ENCODE measurements around the gene ME2. TPM values are rescaled to one million over a fixed set of nuclear protein-coding genes. Genes with fewer than 3 reads are reported as not detected.

ME2 gene
- total RNA-seq, 1 experiment from 2014 or later = 15.7 TPM

Other genes starting within 250 kb of the ME2 start
- gene MRO, start 59.1 kb upstream of the ME2 start, total RNA-seq (2022) = 0.21 TPM in 1 of 2 replicates, not detected in the other
- 4.8 and 5.3 TPM in 2 replicates for gene ELAC1, start 88.9 kb downstream of the ME2 start, total RNA-seq (2022)
- 48.5 and 48.8 TPM in 2 replicates for gene SMAD4, start 151.1 kb downstream of the ME2 start, total RNA-seq (2022)

Data from Caco-2 (cell line).